HepG2 (cell line): Measurements from ENCODE around the gene CPLX1. TPM values are rescaled to one million over a fixed set of nuclear protein-coding genes. Genes with fewer than 3 reads are reported as not detected.

ENCODE experiments used
- ATAC-seq: fragments of 200-7000 bp; cut with Tn5 transposase; 3 replicates; pipeline ENCODE4 v1.9.1; 2020; ENCODE audit warnings: mild to moderate bottlenecking, moderate library complexity
- BruUV-seq: library from RNA; stranded (reverse); fragments of 400-500 nt; replicated peaks from 2 replicates; lab custom pipeline; 2021; lab: Mats Ljungman, UMichigan
- CTCF ChIA-PET: fragments of 300-600 bp; formaldehyde crosslinking; extraction: SDS; loops from one replicate; lab custom pipeline; 2021; ENCODE audit warnings: low total read pairs, inconsistent platforms, low intra/inter-chr PET ratio; lab: Yijun Ruan, JAX
- POLR2A ChIA-PET: fragments of 350-600 bp; sonication (Branson Sonifier 250); formaldehyde crosslinking; loops from one replicate; lab custom pipeline; 2020; ENCODE audit warnings: antibody characterized with exemption, inconsistent platforms; lab: Yijun Ruan, JAX
- DNase-seq: peaks from one replicate; pipeline ENCODE4 v3.0.0-alpha.2; 2015; ENCODE audit warnings: low spot score
- FAIRE-seq: peaks from 3 replicates; lab custom pipeline; 2011; peaks lifted over from hg19 to GRCh38; lab: Jason Lieb, UNC
- H2AFZ ChIP-seq: one replicate; pipeline ENCODE4 v1.6.1; 2011; ENCODE audit warnings: low read length, inconsistent platforms
- H3K27ac ChIP-seq: fragments of 300-600 bp; 3 replicates; pipeline ENCODE4 v1.8.0; 2011; ENCODE audit warnings: mixed run types, mild to moderate bottlenecking, mixed read lengths, low read length, inconsistent platforms; ENCODE audit not compliant: insufficient read depth; ENCODE audit errors: extremely low read length
- H3K27me3 ChIP-seq, 2 experiments: fragments of 200-600 bp in 1 of 2; 2 replicates in 1 of 2; 3 replicates in 1 of 2; pipeline versions ENCODE4 v1.6.0 to v1.8.0; 2011; ENCODE audit warnings: low read length in 2 of 2, mild to moderate bottlenecking in 2 of 2, moderate library complexity in 2 of 2, inconsistent platforms in 1 of 2; ENCODE audit not compliant: insufficient read depth in 2 of 2, control insufficient read depth in 1 of 2
- H3K36me3 ChIP-seq, 2 experiments: fragments of 200-600 bp in 1 of 2; replicated peaks in 1 of 2; 2 replicates in 1 of 2; 3 replicates in 1 of 2; pipeline versions ENCODE4 v1.5.1 to v1.8.0; 2011; ENCODE audit warnings: low read length in 2 of 2, inconsistent platforms in 1 of 2; ENCODE audit not compliant: insufficient read depth in 2 of 2, control insufficient read depth in 1 of 2
- H3K4me1 ChIP-seq: 2 replicates; pipeline ENCODE4 v1.5.1; 2012; ENCODE audit warnings: low read length, inconsistent platforms; ENCODE audit not compliant: insufficient read depth
- H3K4me2 ChIP-seq: 2 replicates; pipeline ENCODE4 v1.6.0; 2011; ENCODE audit warnings: low read depth, low read length, inconsistent platforms
- H3K4me3 ChIP-seq, 3 experiments: fragments of 200-600 bp in 1 of 3; sonication (generic), shearing (Covaris generic) in 1 of 3; replicated peaks in 1 of 3; 2 replicates each; pipeline ENCODE4 v1.5.1; 2011 to 2016; ENCODE audit warnings: low read length in 3 of 3, inconsistent platforms in 2 of 3, low read depth in 2 of 3, mild to moderate bottlenecking in 2 of 3, control low read depth in 1 of 3, mixed read lengths in 1 of 3; ENCODE audit not compliant: insufficient read depth in 1 of 3
- H3K79me2 ChIP-seq: one replicate; pipeline ENCODE4 v1.6.1; 2011; ENCODE audit warnings: low read length, inconsistent platforms; ENCODE audit not compliant: insufficient read depth
- H3K9ac ChIP-seq: 2 replicates; pipeline ENCODE4 v1.6.0; 2011; ENCODE audit warnings: mild to moderate bottlenecking, low read depth, low read length, inconsistent platforms; ENCODE audit not compliant: insufficient read depth
- H3K9me3 ChIP-seq: 2 replicates; pipeline ENCODE4 v1.5.1; 2012; ENCODE audit warnings: mild to moderate bottlenecking, low read length
- H4K20me1 ChIP-seq: 2 replicates; pipeline ENCODE4 v1.6.0; 2011; ENCODE audit warnings: inconsistent platforms, mild to moderate bottlenecking, low read length, moderate library complexity; ENCODE audit not compliant: insufficient read depth
- ATF2 ChIP-seq: sonication (generic); formaldehyde crosslinking; IDR thresholded peaks from 2 replicates; pipeline ENCODE4 v1.4.0; 2020; ENCODE audit warnings: missing genetic modification reagents
- EP300 ChIP-seq, 3 experiments: sonication (generic) in 1 of 3; formaldehyde crosslinking in 1 of 3; IDR thresholded peaks; 2 replicates each; pipeline versions ENCODE4 v1.5.1 to v1.6.1; 2011 to 2020; ENCODE audit warnings: low read depth in 2 of 3, low read length in 2 of 3, borderline replicate concordance in 1 of 3, improper control_type of control experiment in 1 of 3, mild to moderate bottlenecking in 1 of 3, missing genetic modification reagents in 1 of 3, moderate library complexity in 1 of 3
- TOE1 ChIP-seq: sonication (generic); formaldehyde crosslinking; IDR thresholded peaks from 2 replicates; pipeline ENCODE4 v1.4.0; 2020; ENCODE audit warnings: mild to moderate bottlenecking, missing genetic modification reagents
- YY1 ChIP-seq: IDR thresholded peaks from 2 replicates; pipeline ENCODE4 v1.6.1; 2011; ENCODE audit warnings: low read length, low read depth, moderate library complexity, mild to moderate bottlenecking; ENCODE audit not compliant: insufficient read depth, insufficient replicate concordance
- ZNF12 ChIP-seq: sonication (generic); formaldehyde crosslinking; IDR thresholded peaks from 2 replicates; pipeline ENCODE4 v1.5.0; 2020; ENCODE audit warnings: missing genetic modification reagents
- ZNF674 ChIP-seq: sonication (generic); formaldehyde crosslinking; IDR thresholded peaks from 2 replicates; pipeline ENCODE4 v1.5.0; 2020; ENCODE audit warnings: low read depth, mild to moderate bottlenecking, missing genetic modification reagents
- WGBS: methylation state at CpG from one replicate; pipeline ENCODE4 v1.1.6; 2017; ENCODE audit warnings: low lambda C conversion rate; 5-methylcytosine and 5-hydroxymethylcytosine counted together
- in situ Hi-C: cut with HindIII; loops from 2 replicates; pipeline ENCODE4 v1.10.0; 2017; ENCODE audit warnings: low pct_unique_long_range_greater_than_20kb; ENCODE audit not compliant: extremely low pct_ligation_motif_present
- intact Hi-C: fragments of 100-400 bp; cut with micrococcal nuclease; formaldehyde crosslinking; loops from one replicate; pipeline ENCODE4 v1.10.0; 2022; ENCODE audit not compliant: unreplicated experiment
- polyA plus RNA-seq, 8 experiments: library from polyadenylated mRNA; depleted of rRNA in 3 of 8; stranded (reverse) in 7 of 8; unstranded in 1 of 8; fragments of >200 nt; fragmentation: Illumina TruSeq in 4 of 8; extraction: Trizol in 4 of 8; gene quantifications; 2 replicates each; pipeline versions ENCODE4 v1.2.1 to v1.2.3, GENCODE V29; 2011 to 2016; ENCODE audit warnings: low read depth in 4 of 8, missing spikeins in 1 of 8, mixed read lengths in 1 of 8; ENCODE audit not compliant: insufficient read depth in 1 of 8
- total RNA-seq, 5 experiments: library from RNA; depleted of rRNA; stranded (reverse); fragments of >200 nt; fragmentation: Illumina TruSeq; extraction: Trizol; gene quantifications; 2 replicates each; pipeline ENCODE4 v1.2.3, GENCODE V29; 2016; ENCODE audit warnings: low read depth in 1 of 5
- TF ChIP-seq, protein P1 (sequence below), 2 experiments: sonication (generic) in 1 of 2; formaldehyde crosslinking in 1 of 2; IDR thresholded peaks; 2 replicates each; pipeline versions ENCODE4 v1.4.0 to v1.6.1; 2016 to 2020; ENCODE audit warnings: borderline replicate concordance in 1 of 2, low read depth in 1 of 2, mild to moderate bottlenecking in 1 of 2, missing genetic modification reagents in 1 of 2

The CPLX1 gene
- total and polyA plus RNA-seq, 2 of the 13 experiments (the other 11 are each of a cell fraction or from before 2014, with no cell fraction given) = 0.18 TPM

- ATAC-seq (no peak), FAIRE-seq (no peak), DNase-seq (no peak)
- Histone ChIP-seq H3K4me3 (no peak overlapping the region), H3K9ac (no peak overlapping the region), H3K36me3 (no peaks in the 10 kb centered on the region), H3K27me3 (peaks cover 2 to 70% of the 10 kb centered on the region in 2 experiments; a peak in 4 of 5 replicates), H3K79me2 (no peaks in the 10 kb centered on the region), H3K27ac (no peak overlapping the region), H3K4me1 (peaks cover 33% of the 10 kb centered on the region), H4K20me1 (no peaks in the 10 kb centered on the region; the same call in 1 of the 2 replicates), H3K9me3 (no peaks in the 10 kb centered on the region), H3K4me2 (no peak overlapping the region), H2AFZ (no peak overlapping the region)
- ChIA-PET CTCF (no interaction called here), POLR2A (no interaction called here)
- TF ChIP-seq ZNF674 (CRISPR knock-in tag) (no peak), EP300 (IDR thresholded peaks at IDR 0.05; ENCODE audit: low read depth in 2 of 2, low read length in 2 of 2) (no peak), EP300 (CRISPR knock-in tag; IDR thresholded peaks at IDR 0.05; ENCODE audit: borderline replicate concordance) (no peak)
- no TSS peak for BruUV-seq
- in situ Hi-C loops (loop anchor here (10.0 kb wide), 1 partner anchor 166 kb away; the partner anchor contains the start of gene IDUA), intact Hi-C loops (no loop called here)
- 84% methylated on average over 31 of the region's 42 CpGs for WGBS
Observed at GRCh38 chr4:818106-818921, 7.6 kb downstream of the CPLX1 start.

- peak overlapping the region in 2 of 3 experiments; percentile 20 to 46; a peak in 2 of 6 replicates for H3K4me3 ChIP-seq
- WGBS = under 1% methylated on average over 10 of the region's 11 CpGs
- no peaks in the 10 kb centered on the region; the same call in 1 of the 2 replicates for H4K20me1 ChIP-seq
- peak; percentile 91 for DNase-seq
- ChIA-PET CTCF (no interaction called here), POLR2A (interaction anchor here (0.6 to 2.6 kb wide), 5 partner anchors 13 to 172 kb away, joined by 3 to 11 read pairs (median 4); partner anchors contain the start of gene IDUA)
- no peaks in the 10 kb centered on the region for H3K79me2 ChIP-seq
- in situ Hi-C loops (loop anchor here (10.0 kb wide), 1 partner anchor 169 kb away; the partner anchor contains the start of gene IDUA), intact Hi-C loops (no loop called here)
- peak; percentile 89 for ATAC-seq
- peak overlapping the region; percentile 67 for H3K27ac ChIP-seq
- FAIRE-seq = peak; percentile 94
- peaks cover 1 to 55% of the 10 kb centered on the region in 2 experiments; a peak in 4 of 5 replicates for H3K27me3 ChIP-seq
- no peaks in the 10 kb centered on the region for H3K36me3 ChIP-seq
- H2AFZ ChIP-seq = no peak overlapping the region
- no peaks in the 10 kb centered on the region for H3K9me3 ChIP-seq
- H3K9ac ChIP-seq = peak overlapping the region; percentile 47
- peaks cover 38% of the 10 kb centered on the region for H3K4me1 ChIP-seq
- BruUV-seq = no TSS peak
- H3K4me2 ChIP-seq = peak overlapping the region; percentile 69
- TF ChIP-seq, protein P1, sequence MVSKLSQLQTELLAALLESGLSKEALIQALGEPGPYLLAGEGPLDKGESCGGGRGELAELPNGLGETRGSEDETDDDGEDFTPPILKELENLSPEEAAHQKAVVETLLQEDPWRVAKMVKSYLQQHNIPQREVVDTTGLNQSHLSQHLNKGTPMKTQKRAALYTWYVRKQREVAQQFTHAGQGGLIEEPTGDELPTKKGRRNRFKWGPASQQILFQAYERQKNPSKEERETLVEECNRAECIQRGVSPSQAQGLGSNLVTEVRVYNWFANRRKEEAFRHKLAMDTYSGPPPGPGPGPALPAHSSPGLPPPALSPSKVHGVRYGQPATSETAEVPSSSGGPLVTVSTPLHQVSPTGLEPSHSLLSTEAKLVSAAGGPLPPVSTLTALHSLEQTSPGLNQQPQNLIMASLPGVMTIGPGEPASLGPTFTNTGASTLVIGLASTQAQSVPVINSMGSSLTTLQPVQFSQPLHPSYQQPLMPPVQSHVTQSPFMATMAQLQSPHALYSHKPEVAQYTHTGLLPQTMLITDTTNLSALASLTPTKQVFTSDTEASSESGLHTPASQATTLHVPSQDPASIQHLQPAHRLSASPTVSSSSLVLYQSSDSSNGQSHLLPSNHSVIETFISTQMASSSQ (IDR thresholded peaks at IDR 0.05; ENCODE audit: low read depth) = no peak
- TF ChIP-seq, protein P1 (CRISPR knock-in tag; IDR thresholded peaks at IDR 0.05; ENCODE audit: borderline replicate concordance) = peak; percentile 31; the same call in 1 of the 2 replicates
- TF ChIP-seq ZNF12 (CRISPR knock-in tag) = peak; percentile 31; the same call in 1 of the 2 replicates
- TF ChIP-seq YY1 = no peak
- TF ChIP-seq ATF2 (CRISPR knock-in tag) = peak; percentile 40; the same call in 1 of the 2 replicates
- 0 out of 2 replicates have a peak, but pooled peaks have one; percentile 43 for TF ChIP-seq TOE1 (CRISPR knock-in tag)
Observed at GRCh38 chr4:815464-816146, 10.3 kb downstream of the CPLX1 start.
